Gastrocnemius medialis (tissue), 4 donors: ENCODE data around the gene MAPK4.

Experiments
- POLR2A ChIP-seq, 2 donors: fragments of 450-650 bp; IDR thresholded peaks; one replicate each; pipeline ENCODE4 v1.6.1; 2017; ENCODE audit warnings: antibody characterized with exemption in 2 of 2, mild to moderate bottlenecking in 2 of 2, moderate library complexity in 2 of 2
- TF ChIP-seq, protein P1 (sequence below), 5 experiments: fragments of 450-650 bp in 3 of 5; fragments of 200-600 bp in 2 of 5; sonication (generic) in 2 of 5; IDR thresholded peaks in 4 of 5; conservative IDR thresholded peaks in 1 of 5; 1 replicate in 4 of 5; 2 replicates in 1 of 5; pipeline ENCODE4 v1.5.1; 2016 to 2019; ENCODE audit warnings: antibody characterized with exemption in 5 of 5, mild to moderate bottlenecking in 3 of 5, moderate library complexity in 3 of 5

DNA sequence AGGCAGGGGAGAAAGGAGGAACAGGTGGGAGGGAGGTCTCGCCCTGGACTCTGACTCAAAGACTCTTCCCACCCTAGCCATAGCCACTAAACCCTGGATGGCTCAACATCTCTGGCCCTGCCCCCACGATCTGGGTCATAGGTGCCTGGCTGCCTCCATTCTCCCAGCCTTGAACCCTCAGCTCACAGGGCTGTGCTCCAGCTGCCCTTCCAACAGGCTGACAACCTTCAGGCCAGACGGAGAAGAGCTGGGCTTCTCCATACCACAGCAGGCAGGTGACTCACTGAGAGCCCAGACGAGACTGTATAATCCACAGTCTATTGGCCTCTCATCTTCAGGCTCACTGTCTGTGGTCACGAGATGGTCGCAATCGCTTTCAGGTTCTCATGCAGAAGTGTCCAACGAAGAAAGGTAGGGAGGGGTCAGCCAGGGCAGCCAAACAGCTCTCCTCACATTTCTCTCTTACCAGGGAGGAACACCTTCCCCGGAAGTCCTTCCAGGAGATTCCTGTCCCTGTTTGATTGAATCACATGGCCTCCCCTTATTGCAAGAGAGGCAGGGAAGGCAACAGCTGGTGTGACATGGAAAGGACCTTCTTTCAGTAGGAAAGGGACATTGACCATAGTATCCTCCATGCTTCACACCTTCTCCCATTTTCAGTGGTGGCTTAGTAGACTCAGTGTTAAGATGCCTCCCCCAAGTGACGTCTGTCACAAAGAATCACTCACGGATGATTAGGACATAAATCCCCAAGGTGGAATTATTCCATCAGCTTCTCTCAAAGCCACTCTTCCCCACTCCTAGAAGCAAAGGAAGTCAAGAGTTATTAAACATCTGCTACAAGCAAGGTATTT, 159.8 kb downstream of the MAPK4 start:
- TF ChIP-seq POLR2A (IDR thresholded peaks at IDR 0.05): no peak
- TF ChIP-seq, protein P1, sequence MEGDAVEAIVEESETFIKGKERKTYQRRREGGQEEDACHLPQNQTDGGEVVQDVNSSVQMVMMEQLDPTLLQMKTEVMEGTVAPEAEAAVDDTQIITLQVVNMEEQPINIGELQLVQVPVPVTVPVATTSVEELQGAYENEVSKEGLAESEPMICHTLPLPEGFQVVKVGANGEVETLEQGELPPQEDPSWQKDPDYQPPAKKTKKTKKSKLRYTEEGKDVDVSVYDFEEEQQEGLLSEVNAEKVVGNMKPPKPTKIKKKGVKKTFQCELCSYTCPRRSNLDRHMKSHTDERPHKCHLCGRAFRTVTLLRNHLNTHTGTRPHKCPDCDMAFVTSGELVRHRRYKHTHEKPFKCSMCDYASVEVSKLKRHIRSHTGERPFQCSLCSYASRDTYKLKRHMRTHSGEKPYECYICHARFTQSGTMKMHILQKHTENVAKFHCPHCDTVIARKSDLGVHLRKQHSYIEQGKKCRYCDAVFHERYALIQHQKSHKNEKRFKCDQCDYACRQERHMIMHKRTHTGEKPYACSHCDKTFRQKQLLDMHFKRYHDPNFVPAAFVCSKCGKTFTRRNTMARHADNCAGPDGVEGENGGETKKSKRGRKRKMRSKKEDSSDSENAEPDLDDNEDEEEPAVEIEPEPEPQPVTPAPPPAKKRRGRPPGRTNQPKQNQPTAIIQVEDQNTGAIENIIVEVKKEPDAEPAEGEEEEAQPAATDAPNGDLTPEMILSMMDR (IDR thresholded peaks at IDR 0.05 in 4 of 5, conservative IDR thresholded peaks at IDR 0.05 in 1 of 5): no peak
